GM21528 (cell line): ENCODE measurements around the gene NPPC.
"Not testable (repeated sequence)": the region's sequence is repeated elsewhere in the genome, so short reads cannot be mapped to it uniquely, and the experiment has no call there.

ENCODE experiments used
- ATAC-seq: cut with Tn5 transposase; IDR thresholded peaks from one replicate; pipeline ENCODE4 v1.9.1; 2021; ENCODE audit warnings: mild to moderate bottlenecking, moderate library complexity; ENCODE audit not compliant: unreplicated experiment, low FRiP score

NPPC gene

DNA sequence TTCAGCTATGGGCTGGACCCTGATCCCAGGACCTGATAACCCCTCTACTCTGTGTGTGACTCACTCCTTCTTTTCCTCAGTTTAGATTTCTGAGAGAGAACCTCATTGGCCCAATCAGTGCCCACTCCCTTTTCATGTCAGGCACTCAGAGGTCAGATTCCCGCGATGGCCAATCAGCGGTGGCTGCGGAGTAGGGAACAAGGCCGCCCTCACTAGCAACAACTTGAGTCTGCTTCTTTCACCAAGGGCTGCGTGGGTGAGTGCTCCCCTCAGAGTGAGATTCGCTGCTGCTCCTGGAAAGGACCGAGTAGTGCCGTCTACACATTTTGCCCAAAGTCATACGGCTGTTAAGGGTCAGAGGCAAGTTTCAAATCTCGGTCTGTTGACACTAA lies 34.7 kb downstream of the NPPC start:
- no peak for ATAC-seq

DNA sequence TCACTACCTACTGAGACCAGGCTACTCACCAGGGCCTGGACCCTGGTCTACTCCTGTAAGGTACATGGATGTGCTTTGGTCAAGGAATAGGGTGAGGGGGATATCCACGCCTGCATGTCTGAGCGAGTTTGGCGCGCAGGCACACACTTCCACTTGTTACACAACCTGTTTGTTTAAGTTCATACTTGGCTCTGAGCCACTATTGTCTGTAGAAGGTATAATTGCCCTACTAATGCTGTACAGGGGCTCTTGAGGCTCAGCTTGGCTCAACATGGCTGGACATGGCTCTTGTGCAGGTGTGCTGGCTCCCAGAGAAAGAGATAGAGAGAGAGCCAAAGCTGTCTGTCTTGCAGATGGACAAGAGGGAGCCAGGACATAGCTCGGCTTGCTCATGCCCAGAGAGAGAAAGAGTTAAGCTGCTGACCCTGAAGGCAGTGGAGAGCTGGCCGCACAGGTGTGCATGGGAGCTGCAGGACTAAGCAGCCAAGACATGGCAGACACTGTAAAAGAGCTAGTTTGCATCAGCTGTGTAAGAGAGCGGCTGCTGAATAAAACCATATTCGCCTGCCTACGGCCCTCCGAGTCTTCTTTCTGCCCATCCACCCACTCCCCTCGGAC lies 35.2 kb downstream of the NPPC start:
- no peak for ATAC-seq

DNA sequence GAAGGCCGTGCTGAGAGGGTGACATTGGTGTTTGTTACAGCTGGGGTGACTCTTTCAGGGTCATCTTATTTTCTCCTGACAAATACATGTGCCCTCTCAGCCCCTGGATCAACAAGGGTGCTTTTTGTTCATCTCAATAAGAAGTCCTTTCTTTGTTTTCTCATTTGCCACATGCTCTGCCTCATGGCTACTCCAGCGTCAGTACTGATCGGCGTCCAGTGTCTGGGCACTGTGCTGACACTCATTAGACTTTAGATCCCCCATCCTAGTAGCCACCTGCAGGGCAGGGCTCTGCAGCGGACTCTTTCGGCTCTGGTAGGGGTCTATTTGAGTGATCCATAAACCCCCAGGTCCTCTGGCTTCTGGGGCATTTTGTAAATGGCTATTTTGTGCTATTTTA lies 38.4 kb downstream of the NPPC start:
- ATAC-seq: no peak

DNA sequence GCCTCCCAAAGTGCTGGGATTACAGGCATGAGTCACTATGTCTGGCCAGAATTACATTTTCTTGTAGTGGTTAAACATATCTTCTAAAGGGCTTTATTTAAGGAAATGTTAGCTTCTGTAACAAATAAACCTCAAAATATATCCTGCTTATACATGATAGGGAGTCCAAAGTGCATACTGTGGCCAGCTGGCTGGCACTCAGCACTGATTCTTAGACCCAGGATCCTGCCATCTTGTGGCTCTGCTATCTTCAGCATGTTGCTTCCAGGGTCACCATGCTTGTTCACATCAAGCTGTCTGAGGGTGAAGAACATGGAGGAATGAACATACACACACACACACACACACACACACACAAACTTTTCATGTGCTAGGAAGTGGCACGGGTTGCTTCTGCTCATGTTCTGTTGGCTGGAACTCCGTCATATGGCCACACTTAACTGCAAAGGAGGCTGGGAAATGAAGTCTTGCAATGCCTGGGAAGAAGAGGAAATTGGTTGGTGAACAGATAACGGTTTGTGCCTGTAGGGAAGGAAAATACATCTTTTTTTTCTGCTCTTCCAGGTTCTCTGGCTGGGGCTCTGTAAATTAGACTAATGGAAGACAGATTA lies 40.0 kb downstream of the NPPC start:
- ATAC-seq: no peak

DNA sequence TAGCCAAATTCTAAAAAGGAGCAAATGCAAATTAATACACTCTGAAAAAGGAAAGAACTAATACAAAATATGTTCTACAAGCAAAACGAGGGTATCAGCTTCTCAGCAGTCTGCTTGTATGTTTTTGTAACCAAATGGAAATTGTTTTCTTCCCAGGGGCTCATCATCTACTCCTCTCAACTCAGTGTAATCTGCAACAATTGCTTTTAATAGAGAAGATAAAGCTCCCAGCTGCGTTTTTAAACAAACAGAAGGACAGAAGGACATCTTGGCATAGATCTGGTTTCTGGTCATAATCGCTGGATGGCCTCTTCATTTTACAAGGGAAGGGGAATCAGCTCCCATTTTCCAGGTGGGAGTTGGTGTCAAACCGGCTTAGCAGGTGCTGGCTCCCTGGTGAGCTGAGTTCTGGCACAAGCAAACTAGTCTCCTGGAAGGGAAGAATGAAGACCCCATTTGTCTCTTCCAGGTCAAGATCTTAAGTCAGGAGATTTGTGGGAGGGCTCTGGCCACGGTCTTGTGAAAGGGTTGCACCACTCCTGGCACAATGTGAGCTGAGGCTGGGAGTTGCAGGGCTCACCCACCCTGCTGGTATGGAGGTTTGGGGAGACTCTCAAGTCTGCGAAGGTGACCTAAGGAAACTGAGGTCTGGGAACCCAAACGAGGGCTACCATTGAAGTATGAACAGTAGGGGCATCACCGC lies 41.6 kb downstream of the NPPC start:
- no peak for ATAC-seq

DNA sequence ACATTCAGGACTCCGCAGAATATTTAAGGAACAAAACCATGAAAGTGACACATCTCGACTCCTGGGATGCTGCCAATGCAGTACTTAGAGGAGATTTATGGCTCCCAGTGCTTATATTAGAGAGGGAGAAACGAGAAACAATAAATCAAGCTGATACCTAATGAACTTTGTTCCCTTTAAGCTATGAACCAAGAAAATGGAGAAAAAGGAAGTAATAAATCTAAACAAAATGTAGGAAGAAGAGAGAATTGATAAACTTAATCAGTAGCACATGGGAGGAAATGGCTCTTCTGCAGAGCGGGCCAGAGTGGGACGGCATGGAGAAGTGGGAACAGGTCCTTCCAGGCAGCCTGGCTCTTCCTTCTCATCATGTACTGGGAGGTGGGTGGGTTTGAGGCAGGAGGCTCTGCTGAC lies 42.7 kb downstream of the NPPC start:
- no peak for ATAC-seq

DNA sequence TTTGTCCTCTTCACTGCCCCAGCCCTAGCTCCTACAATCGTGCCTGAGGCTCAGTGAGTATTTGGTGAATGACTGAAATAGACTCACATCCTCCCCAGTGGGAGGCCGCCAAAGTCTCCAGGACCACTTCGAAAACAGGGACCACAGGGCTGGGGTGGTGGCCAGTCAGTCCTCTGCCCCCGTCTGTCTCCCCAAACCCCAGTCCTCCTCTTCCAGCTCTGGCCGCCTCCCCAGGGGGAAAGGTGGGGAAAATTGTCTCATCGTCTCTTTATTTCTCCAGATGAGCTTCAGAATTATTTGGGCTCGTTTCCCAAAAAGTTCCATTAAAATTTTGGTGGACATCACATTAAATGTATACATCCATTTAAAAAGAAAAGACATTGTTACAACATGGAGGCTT lies 43.5 kb downstream of the NPPC start:
- ATAC-seq: no peak

DNA sequence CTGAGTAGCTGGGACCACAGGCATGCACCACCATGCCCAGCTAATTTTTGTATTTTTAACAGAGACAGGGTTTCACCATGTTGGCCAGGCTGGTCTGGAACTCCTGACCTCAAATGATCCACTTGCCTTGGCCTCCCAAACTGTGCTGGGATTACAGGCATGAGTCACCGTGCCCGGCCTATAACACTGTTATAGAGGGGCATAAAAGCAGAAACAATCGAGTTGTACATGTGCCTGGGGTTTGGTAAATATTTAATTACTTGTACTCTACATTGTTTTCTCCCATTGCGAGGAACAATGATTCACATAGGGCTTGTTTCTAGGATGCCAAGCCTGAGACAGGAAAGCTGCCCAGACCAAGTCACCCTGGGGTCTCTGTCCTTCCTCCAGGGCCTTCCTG lies 45.8 kb downstream of the NPPC start:
- ATAC-seq: not testable (repeated sequence)

DNA sequence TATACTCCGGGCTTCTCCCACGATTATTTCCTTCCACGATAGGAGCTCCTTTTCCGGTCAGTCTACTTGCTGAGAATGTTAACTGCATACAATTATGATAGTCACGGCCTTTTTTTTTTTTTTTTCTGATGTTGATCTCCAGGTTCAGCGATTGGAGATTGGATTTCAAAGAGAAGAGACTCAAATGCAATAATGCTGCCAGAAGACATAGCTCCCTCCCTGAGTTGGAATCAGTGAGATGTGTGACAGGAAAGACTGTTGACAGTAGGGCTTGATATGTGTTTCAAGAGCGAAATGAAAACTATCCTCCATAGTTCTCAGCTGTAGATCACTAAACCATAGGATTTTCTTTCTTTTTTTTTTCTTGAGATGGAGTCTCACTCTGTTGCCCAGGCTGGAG lies 47.0 kb downstream of the NPPC start:
- no peak for ATAC-seq

DNA sequence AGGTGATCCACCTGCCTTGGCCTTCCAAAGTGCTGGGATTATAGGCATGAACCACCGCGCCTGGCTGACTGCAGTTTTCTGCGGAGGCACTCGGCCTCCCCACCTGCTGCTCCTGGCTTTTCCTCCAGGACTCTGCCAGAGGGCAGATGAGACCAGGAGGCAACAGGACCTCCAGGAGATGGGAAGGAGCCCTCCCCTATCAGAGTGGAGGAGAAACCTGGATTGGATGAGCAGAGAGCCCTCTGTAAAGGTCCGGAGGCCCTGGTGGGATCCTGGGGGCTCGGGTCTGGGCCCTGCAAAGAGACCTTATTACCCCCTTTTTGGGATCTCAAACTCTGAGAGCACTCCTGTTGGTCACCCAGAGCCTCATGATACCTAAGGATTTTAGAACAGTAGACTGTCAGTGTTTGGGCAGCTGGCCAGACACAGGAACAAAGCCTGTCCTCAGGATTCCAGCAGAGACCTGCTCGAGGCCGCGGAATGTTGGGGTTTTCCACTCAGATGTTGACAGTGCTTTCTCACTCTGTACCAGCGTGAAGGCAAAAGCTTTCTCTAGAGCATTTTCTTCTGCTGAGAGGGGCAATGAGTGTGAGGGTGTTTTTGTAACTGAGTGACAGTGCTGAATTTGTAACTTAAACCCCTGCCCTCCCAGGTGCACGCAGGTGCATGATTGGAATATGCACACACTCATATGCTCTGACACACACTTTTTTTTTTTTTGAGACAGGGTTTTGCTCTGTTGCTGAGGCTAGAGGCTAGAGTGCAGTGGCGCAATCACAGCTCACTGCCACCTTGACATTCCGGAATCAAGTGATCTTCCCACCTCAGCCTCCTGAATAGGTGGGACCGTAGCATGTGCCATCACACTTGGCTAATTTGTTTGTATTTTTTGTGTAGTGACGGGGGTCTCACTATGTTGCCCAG lies 48.4 kb downstream of the NPPC start:
- ATAC-seq: no peak

DNA sequence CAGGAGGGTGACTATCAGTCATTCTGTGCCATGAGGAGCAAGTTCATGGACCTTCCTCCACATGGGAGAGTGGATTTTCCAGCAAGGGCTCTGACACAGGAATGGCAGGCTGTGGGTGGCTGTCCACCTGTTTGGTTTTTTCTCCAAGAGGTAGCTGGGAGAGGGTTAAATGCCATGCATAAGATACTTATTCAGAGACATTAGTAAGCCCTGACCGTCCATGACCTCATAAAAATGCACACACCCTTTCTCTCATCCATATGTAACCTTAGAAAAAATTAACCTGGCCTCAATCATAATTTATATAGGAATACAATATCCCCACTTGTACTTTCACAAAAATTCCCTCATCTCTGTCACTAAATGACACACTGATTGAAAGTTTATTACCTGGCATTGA lies 51.3 kb downstream of the NPPC start:
- no peak for ATAC-seq
